Central memory CD4-positive, alpha-beta T cell (primary cell): ENCODE measurements around the gene TRPC4AP.

Experiments
- DNase-seq: peaks from one replicate; pipeline ENCODE4 v3.0.0; 2022

TRPC4AP gene

DNA sequence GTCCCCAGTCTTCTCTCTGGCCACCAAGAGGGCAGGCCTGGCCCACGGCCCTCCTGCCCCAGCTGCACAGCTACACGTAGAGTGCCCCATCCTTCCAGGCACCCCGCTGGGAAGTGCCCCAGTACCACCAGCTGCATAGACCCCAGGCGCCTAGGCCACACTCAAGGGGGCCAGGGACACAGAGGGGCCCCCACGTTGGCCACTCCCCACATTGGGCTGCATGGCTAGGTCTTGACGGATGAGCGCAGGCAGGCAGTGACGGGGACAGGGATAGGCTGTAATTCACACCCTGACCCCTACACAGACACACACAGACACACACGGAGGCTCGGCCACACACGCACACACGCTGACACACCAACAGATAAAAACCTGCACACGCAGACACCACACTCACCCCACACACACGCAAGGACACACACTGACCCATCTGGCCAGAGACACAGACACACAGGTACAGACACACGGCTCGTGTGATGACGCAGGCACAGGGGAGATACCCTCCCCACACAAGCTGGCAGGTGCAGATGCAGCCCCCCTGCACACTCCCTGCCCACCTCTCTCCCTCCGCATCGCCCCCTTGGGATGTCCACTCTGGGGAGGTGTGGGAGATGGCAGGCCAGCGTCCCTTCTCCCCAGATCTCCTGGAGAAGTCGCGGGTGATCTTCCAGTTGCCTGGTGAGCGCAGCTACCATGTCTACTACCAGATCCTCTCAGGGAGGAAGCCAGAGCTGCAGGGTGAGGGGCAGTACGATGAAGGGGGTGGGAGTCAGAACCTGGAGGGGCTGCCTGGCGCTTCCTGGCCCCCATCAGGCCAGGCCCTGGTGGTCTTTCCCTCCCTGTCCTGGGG, 106.9 kb downstream of the TRPC4AP start:
- no peak for DNase-seq

- DNase-seq: no peak
Measured at GRCh38 chr20:34984756-34985261, 107.8 kb downstream of the TRPC4AP start.

- no peak for DNase-seq
Measured at GRCh38 chr20:34983995-34984735, 108.4 kb downstream of the TRPC4AP start.

GRCh38 chr20:34983089-34983820, 109.4 kb downstream of the TRPC4AP start:
- no peak for DNase-seq

DNA sequence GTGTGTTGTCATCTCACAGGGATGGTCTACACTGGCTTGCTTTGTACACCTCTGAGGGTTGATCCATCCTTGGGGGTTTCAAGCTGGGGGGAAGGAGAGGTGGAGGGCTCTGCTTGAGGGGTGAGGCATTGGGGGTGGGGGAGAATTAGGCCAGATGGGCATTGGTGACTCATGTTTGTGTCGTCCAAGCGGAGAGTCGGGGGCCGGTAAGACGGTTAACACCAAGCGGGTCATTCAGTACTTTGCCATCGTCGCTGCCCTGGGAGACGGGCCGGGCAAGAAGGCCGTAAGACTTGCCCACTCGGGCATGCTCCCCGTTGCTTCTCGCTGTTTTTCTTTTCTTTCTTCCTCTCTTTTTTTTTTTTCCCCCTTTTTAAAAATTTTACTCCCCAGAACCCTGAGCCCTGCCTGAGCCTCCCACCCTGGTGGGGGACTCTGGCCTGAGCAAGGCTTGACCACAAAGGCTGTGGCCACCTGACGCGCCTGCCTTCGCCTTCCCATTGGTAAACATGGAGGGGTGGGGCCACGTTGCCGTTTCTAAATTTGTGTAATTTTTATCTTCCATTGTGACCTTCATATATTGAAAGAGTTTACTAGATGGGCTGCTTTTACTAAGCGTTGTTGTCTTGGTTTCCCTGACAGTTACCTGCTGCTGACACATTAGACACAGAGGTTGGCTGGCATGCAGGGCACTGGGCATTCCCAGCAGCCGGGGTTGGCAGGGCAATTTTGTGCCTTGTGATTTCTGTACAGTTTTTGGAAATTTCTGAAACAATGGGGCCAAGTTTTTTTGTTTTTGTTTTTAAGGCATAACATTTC, 110.1 kb downstream of the TRPC4AP start:
- no peak for DNase-seq

- no peak for DNase-seq
Measured at GRCh38 chr20:34980543-34981233, 111.9 kb downstream of the TRPC4AP start.

DNA sequence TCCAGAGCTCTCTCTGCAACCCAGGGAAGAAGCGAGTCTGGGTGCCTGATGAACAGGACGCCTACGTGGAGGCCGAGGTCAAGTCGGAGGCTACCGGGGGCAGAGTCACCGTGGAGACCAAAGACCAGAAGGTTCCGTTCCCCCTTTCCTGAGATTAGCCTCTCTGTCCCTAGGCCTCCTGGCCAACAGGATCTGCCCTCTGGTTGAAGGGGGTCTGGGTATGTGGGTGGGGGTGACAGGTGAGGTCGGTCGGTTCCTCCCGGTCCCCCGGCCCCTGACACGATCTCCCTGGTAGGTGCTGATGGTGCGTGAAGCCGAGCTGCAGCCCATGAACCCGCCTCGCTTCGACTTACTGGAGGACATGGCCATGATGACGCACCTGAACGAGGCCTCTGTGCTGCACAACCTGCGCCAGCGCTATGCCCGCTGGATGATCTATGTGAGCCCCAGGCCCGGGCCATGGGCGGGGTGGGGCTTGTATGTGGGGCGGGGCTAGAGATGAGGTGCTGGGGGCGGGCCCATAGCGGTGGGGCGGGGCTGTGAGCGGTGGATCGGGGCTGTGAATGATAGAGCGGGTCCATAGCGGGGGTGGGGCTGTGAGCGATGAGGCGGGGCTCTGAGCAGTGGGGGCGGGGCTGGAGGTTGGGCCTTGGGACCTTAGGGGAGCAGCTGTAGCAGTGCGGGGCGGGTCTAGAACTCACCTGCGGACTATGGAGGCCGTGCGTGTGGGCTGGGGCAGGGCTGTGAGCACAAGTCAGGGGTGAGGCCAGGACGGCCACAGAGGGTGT, 113.0 kb downstream of the TRPC4AP start:
- no peak for DNase-seq

- DNase-seq: no peak
Measured at GRCh38 chr20:34978092-34978744, 114.4 kb downstream of the TRPC4AP start.

GRCh38 chr20:34977365-34978091, 115.1 kb downstream of the TRPC4AP start:
- no peak for DNase-seq

DNA sequence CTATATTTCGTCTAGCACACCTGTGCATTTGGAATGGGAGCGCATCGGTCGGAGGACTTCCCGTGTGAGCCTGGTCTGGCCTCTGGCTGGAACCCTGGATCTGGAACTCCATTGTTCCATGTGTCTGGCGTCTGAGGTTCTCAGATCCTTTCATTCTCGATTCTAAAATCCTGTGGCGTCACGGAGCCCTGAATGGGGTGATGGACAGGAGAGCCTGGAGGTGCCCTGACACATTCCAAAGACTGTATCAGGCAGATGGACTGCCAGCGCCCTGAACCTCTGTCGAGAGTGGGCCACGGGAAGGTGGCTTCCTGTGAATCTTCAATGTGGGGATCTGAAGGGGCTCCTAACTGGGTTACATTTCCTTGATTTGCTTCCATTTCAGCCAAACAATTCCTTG, 116.3 kb downstream of the TRPC4AP start:
- DNase-seq: no peak

DNA sequence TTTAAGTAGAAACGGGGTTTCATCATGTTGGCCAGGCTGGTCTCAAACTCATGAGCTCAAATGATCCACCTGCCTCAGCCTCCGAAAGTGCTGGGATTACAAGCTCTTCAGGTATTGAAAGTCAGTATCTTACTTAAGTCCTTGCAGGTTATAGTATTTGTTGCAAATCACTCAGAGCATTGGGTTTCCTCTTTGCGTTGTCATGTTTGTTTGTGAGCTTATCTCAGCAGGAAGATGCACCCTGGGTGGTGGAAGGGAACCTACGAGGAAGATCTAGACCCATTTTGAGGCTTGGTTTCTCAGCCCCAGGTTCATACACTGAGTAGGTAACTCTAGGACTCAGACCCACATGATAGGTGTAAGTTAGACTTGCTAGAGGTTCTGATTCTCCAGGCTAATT, 118.4 kb downstream of the TRPC4AP start:
- DNase-seq: no peak

DNA sequence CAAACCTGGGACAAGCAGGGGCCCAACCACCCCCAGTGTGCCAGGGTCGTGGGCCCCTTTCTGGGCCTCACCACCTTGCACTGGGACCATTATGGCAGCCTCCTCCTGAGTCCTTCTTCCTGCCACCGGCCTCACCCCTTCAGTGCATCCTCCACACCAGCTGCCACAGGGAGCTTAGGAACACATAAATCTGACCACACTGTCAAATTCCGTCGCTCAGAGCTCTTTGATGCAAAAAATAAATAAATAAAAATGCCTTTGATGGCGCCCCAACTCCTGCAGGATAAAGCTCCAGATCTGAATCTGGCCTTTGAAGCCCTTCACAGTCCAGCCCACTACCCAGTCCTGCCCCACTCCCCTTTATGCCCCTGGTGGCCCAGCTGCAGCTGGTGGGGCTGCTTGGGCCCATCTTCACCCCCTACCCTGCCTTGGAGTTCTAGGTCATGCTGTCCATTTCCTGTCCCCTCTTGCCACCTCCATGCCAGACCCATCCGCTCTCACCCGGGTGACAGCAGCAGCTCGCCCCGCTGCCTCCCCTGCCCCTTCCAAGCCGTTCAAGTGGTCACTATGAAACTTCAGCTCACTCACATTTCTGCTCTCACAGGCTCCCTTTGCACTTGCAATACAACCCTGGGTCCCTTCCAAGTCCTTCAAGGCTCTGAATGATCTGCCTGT, 120.9 kb downstream of the TRPC4AP start:
- DNase-seq: no peak

DNA sequence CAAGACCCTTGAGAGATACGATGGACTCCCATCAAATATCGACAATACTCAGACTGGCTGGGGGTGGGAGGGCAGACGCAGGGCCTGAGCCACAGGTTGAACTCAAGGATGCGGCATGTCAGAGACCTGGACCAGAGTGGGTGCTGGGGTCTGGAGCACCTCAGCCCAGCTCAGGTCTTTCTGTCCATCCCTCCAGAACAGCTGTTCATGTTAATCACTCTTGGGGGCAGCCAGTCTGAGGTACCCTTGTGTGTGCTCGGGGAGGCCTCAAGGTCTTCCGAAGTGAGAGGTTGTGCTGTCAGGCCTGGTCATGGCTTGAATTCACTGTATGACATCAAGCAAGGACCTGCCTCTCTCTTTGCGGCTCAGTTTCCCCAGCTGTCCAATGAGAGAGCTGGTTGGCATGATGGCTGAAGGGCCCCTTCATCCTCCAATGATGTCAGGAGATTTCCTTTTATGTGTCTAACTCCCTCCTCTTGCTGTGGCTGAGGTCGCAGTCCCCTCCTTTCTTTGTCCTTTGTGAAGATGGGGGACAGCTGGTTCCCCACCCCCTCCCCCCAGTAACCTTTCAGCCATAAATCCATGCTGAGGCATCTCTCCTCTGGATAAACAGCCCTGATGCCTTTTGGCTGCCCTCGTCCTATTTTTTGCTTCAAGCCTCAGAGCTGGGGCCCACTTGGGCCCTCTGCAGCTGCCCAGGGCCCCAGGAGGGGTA, 121.6 kb downstream of the TRPC4AP start:
- DNase-seq: no peak

GRCh38 chr20:34970193-34970840, 122.3 kb downstream of the TRPC4AP start:
- no peak for DNase-seq

GRCh38 chr20:34968042-34968775, 124.4 kb downstream of the TRPC4AP start:
- DNase-seq: no peak

DNA sequence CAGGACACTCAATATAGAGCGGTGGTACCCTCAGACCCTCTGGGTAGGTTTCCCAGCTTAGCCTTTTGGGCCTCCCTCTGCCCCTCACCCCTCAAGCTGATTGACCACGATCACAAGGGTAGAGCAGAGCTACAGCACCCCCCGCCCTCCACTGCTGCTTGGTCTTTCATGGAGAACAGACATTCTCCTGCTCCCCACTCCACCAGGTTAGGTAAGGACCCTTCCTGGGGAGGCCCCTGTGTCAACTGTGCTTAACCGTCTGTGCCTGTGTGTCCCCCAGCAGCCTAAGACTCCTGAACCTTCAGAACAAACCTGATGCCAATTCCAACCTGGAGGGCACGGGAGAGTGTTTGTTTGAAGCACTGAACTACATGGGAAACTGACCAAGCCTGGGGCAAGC, 125.2 kb downstream of the TRPC4AP start:
- no peak for DNase-seq

DNA sequence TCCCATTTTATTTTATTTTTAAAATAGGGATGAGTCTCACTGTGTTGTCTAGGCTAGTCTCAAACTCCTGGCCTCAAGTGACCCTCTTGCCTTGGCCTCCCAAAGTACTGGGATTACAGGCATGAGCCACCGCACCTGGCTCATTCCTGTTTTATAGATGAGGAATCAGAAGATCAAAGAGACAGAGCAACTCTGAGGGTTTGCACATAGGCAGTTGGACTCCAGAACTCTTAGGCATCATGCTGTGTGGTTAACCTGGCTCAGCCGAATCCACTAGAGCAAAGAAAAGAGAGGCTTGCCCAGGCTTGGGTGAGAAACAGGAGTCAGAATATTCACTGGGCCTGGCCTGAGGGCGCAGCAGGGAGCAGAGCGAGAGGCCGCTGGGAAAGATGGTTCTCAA, 127.6 kb downstream of the TRPC4AP start:
- DNase-seq: no peak
